ENCODE results near the gene RYK. TPM values are rescaled to one million over a fixed set of nuclear protein-coding genes. Genes with fewer than 3 reads are reported as not detected.

The RYK gene
- total RNA-seq, 1 experiment from 2014 or later: 55.2 TPM

DNA sequence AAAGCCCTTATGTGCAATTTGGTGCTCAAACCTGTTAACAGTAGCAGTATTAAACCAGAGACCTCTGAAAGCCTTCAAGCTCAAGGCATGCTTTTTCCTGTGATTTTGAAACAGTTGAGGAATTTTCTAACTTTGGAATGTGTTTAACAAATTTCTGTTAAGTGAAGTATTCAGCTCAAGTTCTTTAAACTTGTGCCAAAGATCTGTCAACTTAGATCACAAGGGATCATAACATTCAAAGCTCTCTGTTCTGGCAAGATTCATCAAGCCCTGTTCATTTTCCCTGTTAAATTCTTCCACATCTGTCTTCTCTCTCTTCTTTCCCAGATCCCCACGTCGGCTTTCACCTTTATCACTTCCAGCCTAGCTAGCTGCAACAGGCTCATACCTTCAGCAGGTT lies 28.8 kb upstream of the RYK start:
- H4K20me1 ChIP-seq (ENCODE audit: insufficient read depth): no peaks in the 10 kb centered on the region

More for the DNA sequence above, 28.8 kb upstream of the RYK start:
- H3K27ac ChIP-seq (ENCODE audit: low read depth, low read length): no peak overlapping the region
- H3K9me3 ChIP-seq (ENCODE audit: control insufficient read depth in 1 of 2, insufficient read depth in 1 of 2, low read depth in 1 of 2, low read length in 2 of 2): no peaks in the 10 kb centered on the region
- H3K4me3 ChIP-seq (replicated peaks in 1 of 2; ENCODE audit: low read depth in 1 of 2, low read length in 2 of 2): no peak overlapping the region
- BruUV-seq (replicated peaks): no TSS peak
- POLR2A ChIA-PET: no interaction called here
- no peak overlapping the region for H3K4me2 ChIP-seq (ENCODE audit: low read length)
- TF ChIP-seq, protein P1, sequence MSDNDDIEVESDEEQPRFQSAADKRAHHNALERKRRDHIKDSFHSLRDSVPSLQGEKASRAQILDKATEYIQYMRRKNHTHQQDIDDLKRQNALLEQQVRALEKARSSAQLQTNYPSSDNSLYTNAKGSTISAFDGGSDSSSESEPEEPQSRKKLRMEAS (IDR thresholded peaks at IDR 0.05): no peak
- TF ChIP-seq EGR1 (IDR thresholded peaks at IDR 0.05; ENCODE audit: low read depth) (no peak), EZH2 (IDR thresholded peaks at IDR 0.05) (no peak), YY1 (IDR thresholded peaks at IDR 0.05; ENCODE audit: extremely low read depth, insufficient replicate concordance, low read depth, low read length) (no peak), RAD21 (IDR thresholded peaks at IDR 0.05; ENCODE audit: low read depth) (no peak), ELF1 (IDR thresholded peaks at IDR 0.05; ENCODE audit: borderline replicate concordance, low read depth) (no peak), FOSL1 (IDR thresholded peaks at IDR 0.05; ENCODE audit: low read depth) (no peak), POLR2A (IDR thresholded peaks at IDR 0.05; ENCODE audit: borderline replicate concordance, extremely low read depth, insufficient read depth, insufficient read length) (no peak), CBX3 (IDR thresholded peaks at IDR 0.05; ENCODE audit: low read depth) (no peak), CTCF (IDR thresholded peaks at IDR 0.05 in 2 of 3, conservative IDR thresholded peaks at IDR 0.05 in 1 of 3; ENCODE audit: borderline replicate concordance in 1 of 3, insufficient read depth in 1 of 3, low read depth in 2 of 3, low read length in 2 of 3) (no peak), REST (IDR thresholded peaks at IDR 0.05; ENCODE audit: low read depth) (no peak), ZNF274 (IDR thresholded peaks at IDR 0.05; ENCODE audit: low read depth, low read length) (no peak), ZFX (IDR thresholded peaks at IDR 0.05) (no peak), TCF7L2 (IDR thresholded peaks at IDR 0.05; ENCODE audit: borderline replicate concordance, extremely low read depth, insufficient read depth, insufficient read length) (no peak), SRF (IDR thresholded peaks at IDR 0.05; ENCODE audit: low read depth) (no peak), POLR2AphosphoS5 (IDR thresholded peaks at IDR 0.05; ENCODE audit: low read depth, low read length) (no peak)
- TF ChIP-seq, protein P2, sequence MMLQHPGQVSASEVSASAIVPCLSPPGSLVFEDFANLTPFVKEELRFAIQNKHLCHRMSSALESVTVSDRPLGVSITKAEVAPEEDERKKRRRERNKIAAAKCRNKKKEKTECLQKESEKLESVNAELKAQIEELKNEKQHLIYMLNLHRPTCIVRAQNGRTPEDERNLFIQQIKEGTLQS (IDR thresholded peaks at IDR 0.05): no peak
- no peaks in the 10 kb centered on the region for H3K36me3 ChIP-seq (ENCODE audit: control insufficient read depth in 1 of 2, insufficient read depth in 2 of 2, low read length in 2 of 2)
- intact Hi-C loops (cut with micrococcal nuclease): no loop called here
- no peak overlapping the region for H2AFZ ChIP-seq (ENCODE audit: low read depth, low read length, poor library complexity, severe bottlenecking)
- no peaks in the 10 kb centered on the region for H3K79me2 ChIP-seq (ENCODE audit: insufficient read depth, low read length)
- no peaks in the 10 kb centered on the region for H3K27me3 ChIP-seq (ENCODE audit: insufficient read depth, low read length)
- RAD21 ChIA-PET (ENCODE audit: low non-redundant PET in 1 of 2, low total read pairs in 2 of 2, uncharacterized antibody in 2 of 2, unreplicated experiment in 2 of 2): no interaction called here
- 0 out of 2 replicates have a peak, but pooled peaks cover 4% of the 10 kb centered on the region for H3K9me2 ChIP-seq (ENCODE audit: insufficient read depth)
- no peak overlapping the region for H3K9ac ChIP-seq (ENCODE audit: low read length)
- DNase-seq (ENCODE audit: low read depth, low spot score): no peak
- no peak for ATAC-seq
- CTCF ChIA-PET: no interaction called here
- H3K4me1 ChIP-seq (ENCODE audit: control insufficient read depth in 1 of 2, insufficient read depth in 2 of 2, low read length in 2 of 2): no peaks in the 10 kb centered on the region

Data from HCT116 (cell line).